B cell (primary cell): ENCODE measurements around the gene INPP4A. TPM values are rescaled to one million over a fixed set of nuclear protein-coding genes. Genes with fewer than 3 reads are reported as not detected.

Experiments used
- ATAC-seq: fragments of 200-7000 bp; cut with Tn5 transposase; one replicate; pipeline ENCODE4 v1.10.0; 2021; ENCODE audit warnings: low read depth, mild to moderate bottlenecking, moderate number of reproducible peaks, moderate library complexity
- CTCF ChIA-PET: fragments of 350-600 bp; sonication (Branson Sonifier 250); formaldehyde crosslinking; loops from one replicate; lab custom pipeline; 2021; ENCODE audit warnings: antibody characterized with exemption, inconsistent platforms; lab: Charles Lee
- POLR2A ChIA-PET: fragments of 350-600 bp; sonication (Branson Sonifier 250); formaldehyde crosslinking; loops from one replicate; lab custom pipeline; 2021; ENCODE audit warnings: antibody characterized with exemption; lab: Charles Lee
- DNase-seq: peaks from one replicate; pipeline ENCODE4 v3.0.0; 2013
- H2AFZ ChIP-seq: 2 replicates; pipeline ENCODE4 v1.6.1; 2012; ENCODE audit warnings: mild to moderate bottlenecking, low read depth, low read length; ENCODE audit not compliant: insufficient read depth, poor library complexity, severe bottlenecking
- H3K27ac ChIP-seq, 2 donors: 1 replicate in 1 of 2; 2 replicates in 1 of 2; pipeline ENCODE4 v1.5.1; 2012 to 2013; ENCODE audit warnings: low read length in 2 of 2, mild to moderate bottlenecking in 2 of 2, moderate library complexity in 1 of 2
- H3K27me3 ChIP-seq, 4 experiments: fragments of 200-600 bp in 1 of 4; sonication (generic) in 1 of 4; replicated peaks in 1 of 4; 1 replicate in 2 of 4; 2 replicates in 2 of 4; pipeline versions ENCODE4 v1.6.1 to v1.7.0; 2013 to 2016; ENCODE audit warnings: low read length in 3 of 4, mild to moderate bottlenecking in 2 of 4, mixed read lengths in 1 of 4, moderate library complexity in 1 of 4; ENCODE audit not compliant: insufficient read depth in 4 of 4, control insufficient read depth in 3 of 4; ENCODE audit errors: control extremely low read depth in 1 of 4
- H3K36me3 ChIP-seq, 2 experiments: replicated peaks in 1 of 2; 1 replicate in 1 of 2; 2 replicates in 1 of 2; pipeline versions ENCODE4 v1.6.1 to v1.7.1; 2013; ENCODE audit warnings: low read length in 1 of 2; ENCODE audit not compliant: insufficient read depth in 2 of 2, control insufficient read depth in 1 of 2; ENCODE audit errors: control extremely low read depth in 1 of 2, extremely low read depth in 1 of 2
- H3K4me1 ChIP-seq, 2 donors: fragments of 200-600 bp in 1 of 2; sonication (generic) in 1 of 2; 1 replicate in 1 of 2; 2 replicates in 1 of 2; pipeline versions ENCODE4 v1.5.1 to v1.6.1; 2013 to 2017; ENCODE audit warnings: low read length in 2 of 2; ENCODE audit not compliant: control insufficient read depth in 2 of 2, insufficient read depth in 2 of 2
- H3K4me2 ChIP-seq: replicated peaks from 2 replicates; pipeline ENCODE3; 2012; ENCODE audit warnings: mild to moderate bottlenecking, low read depth, low read length; ENCODE audit not compliant: poor library complexity, severe bottlenecking
- H3K4me3 ChIP-seq, 5 experiments: fragments of 200-600 bp in 1 of 5; sonication (generic) in 1 of 5; 1 replicate in 3 of 5; 2 replicates in 2 of 5; pipeline versions ENCODE4 v1.5.1 to v1.7.0; 2011 to 2016; ENCODE audit warnings: low read length in 4 of 5, mild to moderate bottlenecking in 4 of 5, low read depth in 2 of 5, control low read depth in 1 of 5, moderate library complexity in 1 of 5; ENCODE audit not compliant: insufficient read depth in 1 of 5; ENCODE audit errors: control extremely low read depth in 1 of 5, extremely low read depth in 1 of 5
- H3K79me2 ChIP-seq: fragments of 200-600 bp; sonication (generic); one replicate; pipeline ENCODE4 v1.6.0; 2016; ENCODE audit warnings: low read length; ENCODE audit not compliant: control insufficient read depth, insufficient read depth
- H3K9ac ChIP-seq: fragments of 200-600 bp; sonication (generic); 2 replicates; pipeline ENCODE4 v1.6.1; 2017; ENCODE audit warnings: mild to moderate bottlenecking, low read length, moderate library complexity
- H3K9me3 ChIP-seq, 3 donors: one replicate each; pipeline versions ENCODE4 v1.6.1 to v1.7.1; 2013; ENCODE audit warnings: low read length in 2 of 3; ENCODE audit not compliant: control insufficient read depth in 2 of 3, insufficient read depth in 1 of 3; ENCODE audit errors: control extremely low read depth in 1 of 3
- H4K20me1 ChIP-seq: 2 replicates; pipeline ENCODE4 v1.6.0; 2012; ENCODE audit warnings: mild to moderate bottlenecking, low read length; ENCODE audit not compliant: insufficient read depth, control insufficient read depth, poor library complexity, severe bottlenecking
- H3K27ac Mint-ChIP-seq: one replicate; pipeline ENCODE4 v1.8.0; 2021; ENCODE audit warnings: mixed read lengths
- H3K27me3 Mint-ChIP-seq: one replicate; pipeline ENCODE4 v1.8.0; 2021; ENCODE audit warnings: mixed read lengths
- H3K4me1 Mint-ChIP-seq: one replicate; pipeline ENCODE4 v1.8.0; 2021; ENCODE audit warnings: mixed read lengths
- H3K4me3 Mint-ChIP-seq: one replicate; pipeline ENCODE4 v1.8.0; 2021; ENCODE audit warnings: mixed read lengths
- H3K9me3 Mint-ChIP-seq: one replicate; pipeline ENCODE4 v1.8.0; 2022; ENCODE audit warnings: mixed read lengths; ENCODE audit not compliant: insufficient read depth
- EZH2 ChIP-seq: IDR thresholded peaks from 2 replicates; pipeline ENCODE4 v1.6.1; 2012; ENCODE audit warnings: borderline replicate concordance, low read depth, mild to moderate bottlenecking, moderate library complexity, low read length; ENCODE audit not compliant: insufficient read depth, poor library complexity, severe bottlenecking
- WGBS: methylation state at CpG from one replicate; pipeline ENCODE4 v1.1.5; 2013; ENCODE audit warnings: missing lambda C conversion rate; ENCODE audit not compliant: insufficient coverage; 5-methylcytosine and 5-hydroxymethylcytosine counted together
- intact Hi-C: fragments of 100-400 bp; cut with micrococcal nuclease; formaldehyde crosslinking; loops from one replicate; pipeline ENCODE4 v1.10.0; 2022
- polyA plus RNA-seq: library from polyadenylated mRNA; depleted of rRNA; stranded (reverse); fragments of >200 nt; gene quantifications from 2 replicates; pipeline ENCODE4 v1.2.3, GENCODE V29; 2012
- total RNA-seq, 2 donors: library from RNA; stranded (reverse); fragments of 120-200 nt in 1 of 2; gene quantifications; 1 replicate in 1 of 2; 2 replicates in 1 of 2; pipeline versions ENCODE4 v1.2.3 to v1.2.4, GENCODE V29; 2013 to 2022
- TF ChIP-seq, protein P1 (sequence below): fragments of 200-600 bp; IDR thresholded peaks from one replicate; pipeline ENCODE4 v1.8.0; 2022; ENCODE audit warnings: antibody characterized with exemption, mild to moderate bottlenecking

INPP4A gene
- total and polyA plus RNA-seq, 2 donors (not counting 1 experiment from before 2014, with no cell fraction given): 10.7 to 22.5 TPM

DNA sequence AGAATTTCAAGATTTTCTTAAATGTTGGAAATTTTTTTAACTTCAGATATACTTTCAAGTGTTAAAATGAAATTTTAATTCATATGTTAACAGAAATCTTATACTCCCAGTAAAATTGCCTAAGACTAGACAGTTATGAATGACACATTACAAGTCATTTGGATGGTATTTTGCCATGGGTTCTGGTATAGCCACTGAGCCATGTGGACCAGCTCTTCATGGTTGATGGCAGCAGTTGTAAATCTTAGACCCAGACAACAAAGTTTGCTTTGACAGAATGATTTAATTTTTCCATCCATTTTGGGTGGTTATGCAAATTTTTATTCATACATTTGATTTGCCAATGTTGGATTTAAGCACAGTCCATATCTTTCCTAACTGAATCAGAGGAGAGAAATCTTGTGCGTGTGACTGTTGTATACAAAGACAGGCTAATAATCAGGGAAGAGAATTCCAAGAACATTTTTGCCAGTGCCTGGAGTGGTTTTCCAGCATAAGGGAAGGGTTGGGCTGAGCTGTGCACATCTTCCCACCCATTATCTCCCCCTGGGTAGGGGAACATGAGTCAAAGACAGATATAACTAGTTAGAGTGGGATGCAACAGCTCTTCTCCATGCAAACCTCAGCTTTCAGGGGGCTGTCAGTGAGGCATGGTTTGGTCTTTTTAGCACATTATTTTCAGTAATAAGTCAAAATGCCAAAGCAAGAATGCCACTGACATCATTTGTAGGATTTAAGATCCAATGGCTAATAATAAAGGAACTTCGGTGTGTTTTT lies 28.1 kb upstream of the INPP4A start:
- Mint-ChIP-seq H3K27ac (no peak overlapping the region), H3K9me3 (peaks cover 4% of the 10 kb centered on the region), H3K4me3 (no peak overlapping the region), H3K4me1 (peaks cover 2% of the 10 kb centered on the region), H3K27me3 (peaks cover 19% of the 10 kb centered on the region)
- Histone ChIP-seq H4K20me1 (no peaks in the 10 kb centered on the region), H3K27ac (no peak overlapping the region), H3K36me3 (no peaks in the 10 kb centered on the region), H3K9ac (no peak overlapping the region), H2AFZ (no peak overlapping the region), H3K4me3 (no peak overlapping the region), H3K9me3 (peaks cover 0 to 9% (median 5%) of the 10 kb centered on the region in 3 donors), H3K4me1 (peaks cover 0 to 2% of the 10 kb centered on the region in 2 donors), H3K27me3 (peaks cover 0 to 4% (median 0%) of the 10 kb centered on the region in 4 experiments), H3K79me2 (no peaks in the 10 kb centered on the region), H3K4me2 (no peak overlapping the region)
- no peak for TF ChIP-seq EZH2
- TF ChIP-seq, protein P1, sequence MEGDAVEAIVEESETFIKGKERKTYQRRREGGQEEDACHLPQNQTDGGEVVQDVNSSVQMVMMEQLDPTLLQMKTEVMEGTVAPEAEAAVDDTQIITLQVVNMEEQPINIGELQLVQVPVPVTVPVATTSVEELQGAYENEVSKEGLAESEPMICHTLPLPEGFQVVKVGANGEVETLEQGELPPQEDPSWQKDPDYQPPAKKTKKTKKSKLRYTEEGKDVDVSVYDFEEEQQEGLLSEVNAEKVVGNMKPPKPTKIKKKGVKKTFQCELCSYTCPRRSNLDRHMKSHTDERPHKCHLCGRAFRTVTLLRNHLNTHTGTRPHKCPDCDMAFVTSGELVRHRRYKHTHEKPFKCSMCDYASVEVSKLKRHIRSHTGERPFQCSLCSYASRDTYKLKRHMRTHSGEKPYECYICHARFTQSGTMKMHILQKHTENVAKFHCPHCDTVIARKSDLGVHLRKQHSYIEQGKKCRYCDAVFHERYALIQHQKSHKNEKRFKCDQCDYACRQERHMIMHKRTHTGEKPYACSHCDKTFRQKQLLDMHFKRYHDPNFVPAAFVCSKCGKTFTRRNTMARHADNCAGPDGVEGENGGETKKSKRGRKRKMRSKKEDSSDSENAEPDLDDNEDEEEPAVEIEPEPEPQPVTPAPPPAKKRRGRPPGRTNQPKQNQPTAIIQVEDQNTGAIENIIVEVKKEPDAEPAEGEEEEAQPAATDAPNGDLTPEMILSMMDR: no peak
- intact Hi-C loops: no loop called here
- DNase-seq (no peak), ATAC-seq (no peak)
- no CpG with 5 or more reads among the region's 2 CpGs for WGBS
- POLR2A ChIA-PET: no interaction called here
- CTCF ChIA-PET: interaction anchor here (1.1 kb wide), 1 partner anchor 422 kb away, joined by 5 read pairs; no protein-coding TSS in a partner anchor

DNA sequence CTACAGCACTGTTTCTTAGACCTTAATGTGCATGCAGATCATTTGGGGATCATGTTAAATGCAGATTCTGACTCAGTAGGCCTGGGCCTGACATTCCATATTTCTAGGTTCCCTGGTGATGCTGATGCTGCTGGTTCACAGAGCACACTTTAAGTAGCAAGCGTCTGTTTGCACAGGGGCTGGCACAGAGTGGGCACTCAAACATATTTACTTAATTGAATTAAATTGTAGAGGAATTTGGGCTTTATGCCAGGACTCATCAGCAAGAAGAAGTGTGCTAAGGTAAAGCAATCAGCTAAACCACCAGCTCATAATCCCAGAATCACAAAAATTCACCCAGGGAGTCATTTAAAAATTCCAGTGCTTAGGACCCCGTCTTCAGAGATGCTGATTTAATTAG lies 25.1 kb upstream of the INPP4A start:
- ChIA-PET CTCF (no interaction called here), POLR2A (no interaction called here)
- Histone ChIP-seq H3K27me3 (peaks cover 0 to 4% (median 0%) of the 10 kb centered on the region in 4 experiments), H3K4me2 (no peak overlapping the region), H3K4me3 (no peak overlapping the region), H3K79me2 (no peaks in the 10 kb centered on the region), H3K9ac (no peak overlapping the region), H3K4me1 (no peaks in the 10 kb centered on the region), H3K27ac (no peak overlapping the region), H3K36me3 (no peaks in the 10 kb centered on the region), H2AFZ (no peak overlapping the region), H3K9me3 (peaks cover 3 to 8% (median 7%) of the 10 kb centered on the region in 3 donors), H4K20me1 (no peaks in the 10 kb centered on the region)
- peaks cover 23% of the 10 kb centered on the region for H3K27me3 Mint-ChIP-seq
- H3K9me3 Mint-ChIP-seq: peaks cover 12% of the 10 kb centered on the region
- H3K4me3 Mint-ChIP-seq: no peak overlapping the region
- intact Hi-C loops: no loop called here
- TF ChIP-seq, protein P1: no peak
- TF ChIP-seq EZH2: no peak
- ATAC-seq: no peak
- no peak overlapping the region for H3K27ac Mint-ChIP-seq
- WGBS: no CpG with 5 or more reads among the region's 2 CpGs
- H3K4me1 Mint-ChIP-seq: no peaks in the 10 kb centered on the region
- no peak for DNase-seq
